K562 (cell line): ENCODE measurements around the gene DGCR6L. TPM values are rescaled to one million over a fixed set of nuclear protein-coding genes. Genes with fewer than 3 reads are reported as not detected.

Experiments used
- BRF1 ChIP-seq: IDR thresholded peaks from 3 replicates; pipeline ENCODE4 v1.6.1; 2011; ENCODE audit warnings: borderline replicate concordance, mild to moderate bottlenecking; ENCODE audit not compliant: insufficient read length; ENCODE audit errors: extremely low read depth
- CEBPB ChIP-seq: fragments of 450-650 bp; IDR thresholded peaks from 2 replicates; pipeline ENCODE4 v1.6.1; 2016; ENCODE audit warnings: missing genetic modification characterization, missing compliant biosample characterization
- EGR1 ChIP-seq: fragments of 450-650 bp; conservative IDR thresholded peaks from 2 replicates; pipeline ENCODE4 v1.6.1; 2017; ENCODE audit warnings: mild to moderate bottlenecking
- HDAC8 ChIP-seq: fragments of 450-650 bp; IDR thresholded peaks from 2 replicates; pipeline ENCODE4 v1.6.1; 2016; ENCODE audit warnings: mild to moderate bottlenecking, missing genetic modification characterization, moderate library complexity, missing compliant biosample characterization
- MCM2 ChIP-seq: fragments of 450-650 bp; IDR thresholded peaks from 2 replicates; pipeline ENCODE4 v1.6.1; 2017; ENCODE audit warnings: low read depth, mild to moderate bottlenecking
- MEF2A ChIP-seq: IDR thresholded peaks from 2 replicates; pipeline ENCODE4 v1.6.1; 2011; ENCODE audit warnings: low read depth, mild to moderate bottlenecking, low read length, moderate library complexity; ENCODE audit not compliant: control insufficient read depth
- MYBL2 ChIP-seq, 2 experiments: fragments of 450-650 bp in 1 of 2; sonication (generic) in 1 of 2; formaldehyde crosslinking in 1 of 2; IDR thresholded peaks; 2 replicates each; pipeline versions ENCODE4 v1.6.1 to v1.8.1; 2017 to 2022; ENCODE audit warnings: borderline replicate concordance in 1 of 2, inconsistent platforms in 1 of 2, low read depth in 1 of 2, mild to moderate bottlenecking in 1 of 2, missing genetic modification reagents in 1 of 2, moderate library complexity in 1 of 2
- NCOA1 ChIP-seq: fragments of 450-650 bp; IDR thresholded peaks from 2 replicates; pipeline ENCODE4 v1.6.1; 2016; ENCODE audit warnings: low read depth
- NCOA2 ChIP-seq, 2 experiments: fragments of 450-650 bp; IDR thresholded peaks; 2 replicates each; pipeline ENCODE4 v1.6.1; 2018; ENCODE audit warnings: mild to moderate bottlenecking in 2 of 2, moderate library complexity in 1 of 2; ENCODE audit not compliant: partially characterized antibody in 2 of 2
- PHF8 ChIP-seq: fragments of 200-600 bp; sonication (generic); IDR thresholded peaks from 2 replicates; pipeline ENCODE4 v1.6.1; 2012; ENCODE audit warnings: mixed run types, mild to moderate bottlenecking, inconsistent platforms, low read length, moderate library complexity, borderline replicate concordance
- RCOR1 ChIP-seq, 2 experiments: IDR thresholded peaks; 2 replicates each; pipeline ENCODE4 v1.6.1; 2012; ENCODE audit warnings: low read depth in 2 of 2, low read length in 2 of 2, borderline replicate concordance in 1 of 2, improper control_type of control experiment in 1 of 2
- ZBED1 ChIP-seq: IDR thresholded peaks from 2 replicates; pipeline ENCODE4 v1.6.1; 2014
- ZMIZ1 ChIP-seq, 2 experiments: fragments of 150-350 bp in 1 of 2; IDR thresholded peaks; 2 replicates each; pipeline ENCODE4 v1.6.1; 2012 to 2016; ENCODE audit warnings: low read depth in 2 of 2, low read length in 2 of 2, mild to moderate bottlenecking in 1 of 2, moderate library complexity in 1 of 2
- ZNF3 ChIP-seq: fragments of 250-450 bp; sonication (Bioruptor Pico); IDR thresholded peaks from 2 replicates; pipeline ENCODE4 v1.5.0; 2021; ENCODE audit warnings: mild to moderate bottlenecking, moderate library complexity
- ZNF644 ChIP-seq: fragments of 200-800 bp; sonication (Bioruptor generic); IDR thresholded peaks from 2 replicates; pipeline ENCODE4 v1.6.1; 2016; ENCODE audit warnings: low read depth, missing genetic modification characterization, missing compliant biosample characterization
- ZNF785 ChIP-seq: fragments of 250-450 bp; sonication (Bioruptor Pico); IDR thresholded peaks from 2 replicates; pipeline ENCODE4 v1.4.0; 2020; ENCODE audit warnings: mild to moderate bottlenecking
- polyA plus RNA-seq, 8 experiments: library from polyadenylated mRNA; depleted of rRNA in 4 of 8; stranded (reverse) in 5 of 8; unstranded in 3 of 8; fragments of >200 nt; fragmentation: Nextera tagmentation in 2 of 8; fragmentation: Illumina TruSeq in 1 of 8; extraction: Ambion mirVana in 2 of 8; extraction: Trizol in 1 of 8; gene quantifications; 2 replicates each; pipeline versions ENCODE4 v1.2.1 to v1.2.3, GENCODE V29; 2011 to 2014; ENCODE audit warnings: inconsistent platforms in 1 of 8, missing spikeins in 1 of 8
- total RNA-seq, 7 experiments: library from RNA; depleted of rRNA in 6 of 7; stranded (reverse); fragments of >200 nt in 6 of 7; fragmentation: Illumina TruSeq in 2 of 7; extraction: Trizol in 2 of 7; gene quantifications; 2 replicates each; pipeline versions ENCODE4 v1.2.1 to v1.2.3, GENCODE V29; 2011 to 2021; ENCODE audit warnings: low replicate concordance in 1 of 7
- TF ChIP-seq, protein P1 (sequence below): IDR thresholded peaks from 3 replicates; pipeline ENCODE4 v1.6.1; 2011; ENCODE audit warnings: borderline replicate concordance, mild to moderate bottlenecking, moderate library complexity; ENCODE audit not compliant: insufficient read length; ENCODE audit errors: extremely low read depth
- TF ChIP-seq, protein P2 (sequence below), 2 experiments: fragments of 450-650 bp; conservative IDR thresholded peaks; 2 replicates each; pipeline ENCODE4 v1.6.1; 2017; ENCODE audit warnings: mild to moderate bottlenecking in 2 of 2, moderate library complexity in 2 of 2

Gene DGCR6L
- total and polyA plus RNA-seq, 9 of the 15 experiments (the other 6 are each of a cell fraction or from before 2014, with no cell fraction given) = 3.6 to 151 (median 51.0) TPM

- TF ChIP-seq BRF1 (no peak), MYBL2 (IDR thresholded peaks at IDR 0.05; ENCODE audit: low read depth) (no peak), MYBL2 (CRISPR knock-in tag; IDR thresholded peaks at IDR 0.05; ENCODE audit: borderline replicate concordance) (no peak), ZNF644 (tag) (no peak), RCOR1 (IDR thresholded peaks at IDR 0.05; ENCODE audit: borderline replicate concordance in 1 of 2, low read depth in 2 of 2, low read length in 2 of 2) (peak in 1 of 2 experiments; percentile 27; a peak in 1 of 4 replicates), NCOA2 (IDR thresholded peaks at IDR 0.05; ENCODE audit: partially characterized antibody in 2 of 2) (no peak), MEF2A (no peak), PHF8 (peak; percentile 55; the same call in 1 of the 2 replicates), EGR1 (peak; percentile 68), ZNF785 (CRISPR knock-in tag) (no peak), ZNF3 (CRISPR knock-in tag) (no peak), ZMIZ1 (IDR thresholded peaks at IDR 0.05; ENCODE audit: low read depth in 2 of 2, low read length in 2 of 2) (no peak), HDAC8 (tag) (no peak), CEBPB (tag) (no peak), MCM2 (no peak), ZBED1 (no peak), NCOA1 (no peak)
- TF ChIP-seq, protein P1, sequence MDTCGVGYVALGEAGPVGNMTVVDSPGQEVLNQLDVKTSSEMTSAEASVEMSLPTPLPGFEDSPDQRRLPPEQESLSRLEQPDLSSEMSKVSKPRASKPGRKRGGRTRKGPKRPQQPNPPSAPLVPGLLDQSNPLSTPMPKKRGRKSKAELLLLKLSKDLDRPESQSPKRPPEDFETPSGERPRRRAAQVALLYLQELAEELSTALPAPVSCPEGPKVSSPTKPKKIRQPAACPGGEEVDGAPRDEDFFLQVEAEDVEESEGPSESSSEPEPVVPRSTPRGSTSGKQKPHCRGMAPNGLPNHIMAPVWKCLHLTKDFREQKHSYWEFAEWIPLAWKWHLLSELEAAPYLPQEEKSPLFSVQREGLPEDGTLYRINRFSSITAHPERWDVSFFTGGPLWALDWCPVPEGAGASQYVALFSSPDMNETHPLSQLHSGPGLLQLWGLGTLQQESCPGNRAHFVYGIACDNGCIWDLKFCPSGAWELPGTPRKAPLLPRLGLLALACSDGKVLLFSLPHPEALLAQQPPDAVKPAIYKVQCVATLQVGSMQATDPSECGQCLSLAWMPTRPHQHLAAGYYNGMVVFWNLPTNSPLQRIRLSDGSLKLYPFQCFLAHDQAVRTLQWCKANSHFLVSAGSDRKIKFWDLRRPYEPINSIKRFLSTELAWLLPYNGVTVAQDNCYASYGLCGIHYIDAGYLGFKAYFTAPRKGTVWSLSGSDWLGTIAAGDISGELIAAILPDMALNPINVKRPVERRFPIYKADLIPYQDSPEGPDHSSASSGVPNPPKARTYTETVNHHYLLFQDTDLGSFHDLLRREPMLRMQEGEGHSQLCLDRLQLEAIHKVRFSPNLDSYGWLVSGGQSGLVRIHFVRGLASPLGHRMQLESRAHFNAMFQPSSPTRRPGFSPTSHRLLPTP = no peak
- TF ChIP-seq, protein P2, sequence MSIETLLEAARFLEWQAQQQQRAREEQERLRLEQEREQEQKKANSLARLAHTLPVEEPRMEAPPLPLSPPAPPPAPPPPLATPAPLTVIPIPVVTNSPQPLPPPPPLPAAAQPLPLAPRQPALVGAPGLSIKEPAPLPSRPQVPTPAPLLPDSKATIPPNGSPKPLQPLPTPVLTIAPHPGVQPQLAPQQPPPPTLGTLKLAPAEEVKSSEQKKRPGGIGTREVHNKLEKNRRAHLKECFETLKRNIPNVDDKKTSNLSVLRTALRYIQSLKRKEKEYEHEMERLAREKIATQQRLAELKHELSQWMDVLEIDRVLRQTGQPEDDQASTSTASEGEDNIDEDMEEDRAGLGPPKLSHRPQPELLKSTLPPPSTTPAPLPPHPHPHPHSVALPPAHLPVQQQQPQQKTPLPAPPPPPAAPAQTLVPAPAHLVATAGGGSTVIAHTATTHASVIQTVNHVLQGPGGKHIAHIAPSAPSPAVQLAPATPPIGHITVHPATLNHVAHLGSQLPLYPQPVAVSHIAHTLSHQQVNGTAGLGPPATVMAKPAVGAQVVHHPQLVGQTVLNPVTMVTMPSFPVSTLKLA (conservative IDR thresholded peaks at IDR 0.05) = peak in 1 of 2 experiments; percentile 98; a peak in 2 of 4 replicates
These were observed 20.8 kb downstream of the DGCR6L start (continued) for GRCh38 chr22:20298803-20299745.
